GM12878 (cell line): ENCODE results near the gene UNC80. TPM values are rescaled to one million over a fixed set of nuclear protein-coding genes. Genes with fewer than 3 reads are reported as not detected.

Experiments
- ATAC-seq: fragments of 200-7000 bp; cut with Tn5 transposase; 3 replicates; pipeline ENCODE4 v1.9.1; 2020; ENCODE audit warnings: mild to moderate bottlenecking, moderate library complexity
- BruUV-seq: library from RNA; stranded (reverse); fragments of 400-500 nt; replicated peaks from 2 replicates; lab custom pipeline; 2021; lab: Mats Ljungman, UMichigan
- CTCF ChIA-PET: fragments of 300-600 bp; sonication (Branson Sonifier 250); formaldehyde crosslinking; extraction: SDS; loops from one replicate; lab custom pipeline; 2021; ENCODE audit warnings: inconsistent platforms; lab: Yijun Ruan, JAX
- POLR2A ChIA-PET: fragments of 350-600 bp; formaldehyde crosslinking; extraction: SDS; loops from one replicate; lab custom pipeline; 2021; ENCODE audit warnings: inconsistent platforms; lab: Charles Lee
- RAD21 ChIA-PET: fragments of 300-600 bp; sonication (Branson Sonifier 250); formaldehyde crosslinking; loops from one replicate; lab custom pipeline; 2023; ENCODE audit warnings: antibody characterized with exemption; ENCODE audit not compliant: unreplicated experiment; lab: Charles Lee
- SMC1A ChIA-PET: fragments of 300-600 bp; sonication (Branson Sonifier 250); formaldehyde crosslinking; loops from one replicate; lab custom pipeline; 2023; ENCODE audit not compliant: unreplicated experiment, uncharacterized antibody; lab: Charles Lee
- DNase-seq: peaks from one replicate; pipeline ENCODE4 v3.0.0-alpha.2; 2011; ENCODE audit warnings: low read depth, low spot score
- FAIRE-seq: peaks from 3 replicates; lab custom pipeline; 2011; peaks lifted over from hg19 to GRCh38; lab: Jason Lieb, UNC
- H2AFZ ChIP-seq: 2 replicates; pipeline ENCODE4 v1.6.0; 2011; ENCODE audit warnings: low read depth, low read length, control low read depth; ENCODE audit not compliant: control insufficient read depth
- H3K27ac ChIP-seq: 2 replicates; pipeline ENCODE4 v1.5.1; 2011; ENCODE audit warnings: control low read depth; ENCODE audit not compliant: control insufficient read depth, insufficient read depth
- H3K27me3 ChIP-seq, 2 experiments: replicated peaks in 1 of 2; 2 replicates each; pipeline versions ENCODE4 v1.6.0 to v1.6.1; 2011; ENCODE audit warnings: low read length in 1 of 2; ENCODE audit not compliant: control insufficient read depth in 2 of 2, insufficient read depth in 2 of 2
- H3K36me3 ChIP-seq, 2 experiments: 2 replicates each; pipeline ENCODE4 v1.5.1; 2011; ENCODE audit warnings: low read length in 1 of 2; ENCODE audit not compliant: control insufficient read depth in 2 of 2, insufficient read depth in 2 of 2
- H3K4me1 ChIP-seq: 2 replicates; pipeline ENCODE4 v1.6.1; 2011; ENCODE audit warnings: mild to moderate bottlenecking, low read length, moderate library complexity, mixed read lengths; ENCODE audit not compliant: control insufficient read depth, insufficient read depth
- H3K4me2 ChIP-seq: 2 replicates; pipeline ENCODE4 v1.6.0; 2011; ENCODE audit warnings: control low read depth; ENCODE audit not compliant: control insufficient read depth, insufficient read depth
- H3K4me3 ChIP-seq: fragments of 200-600 bp; sonication (generic); 2 replicates; pipeline ENCODE4 v1.5.1; 2016
- H3K79me2 ChIP-seq: 2 replicates; pipeline ENCODE4 v1.6.0; 2011; ENCODE audit warnings: low read length; ENCODE audit not compliant: control insufficient read depth, insufficient read depth
- H3K9ac ChIP-seq: 2 replicates; pipeline ENCODE4 v1.8.0; 2011; ENCODE audit warnings: low read length, control low read depth, mixed read lengths; ENCODE audit not compliant: control insufficient read depth, insufficient read depth
- H3K9me3 ChIP-seq: replicated peaks from 3 replicates; pipeline ENCODE4 v1.5.1; 2011; ENCODE audit warnings: mild to moderate bottlenecking, low read length; ENCODE audit not compliant: control insufficient read depth, insufficient read depth
- H4K20me1 ChIP-seq: 2 replicates; pipeline ENCODE4 v1.6.0; 2011; ENCODE audit not compliant: control insufficient read depth, insufficient read depth
- CBX5 ChIP-seq: sonication (generic); IDR thresholded peaks from 2 replicates; pipeline ENCODE4 v1.6.1; 2016; ENCODE audit warnings: low read depth, moderate library complexity, mild to moderate bottlenecking, inconsistent platforms
- EGR1 ChIP-seq, 2 experiments: IDR thresholded peaks; 1 replicate in 1 of 2; 2 replicates in 1 of 2; pipeline ENCODE4 v1.6.1; 2011 to 2012; ENCODE audit warnings: low read depth in 2 of 2, low read length in 2 of 2, borderline replicate concordance in 1 of 2, mild to moderate bottlenecking in 1 of 2, moderate library complexity in 1 of 2
- EP300 ChIP-seq, 2 experiments: fragments of 150-350 bp in 1 of 2; IDR thresholded peaks; 2 replicates each; pipeline ENCODE4 v1.6.1; 2011 to 2012; ENCODE audit warnings: low read depth in 2 of 2, low read length in 2 of 2, borderline replicate concordance in 1 of 2, improper control_type of control experiment in 1 of 2, inconsistent platforms in 1 of 2; ENCODE audit not compliant: control insufficient read depth in 1 of 2
- FOXK2 ChIP-seq: fragments of 450-650 bp; IDR thresholded peaks from 2 replicates; pipeline ENCODE4 v1.6.1; 2017; ENCODE audit warnings: mild to moderate bottlenecking, moderate library complexity
- NFYA ChIP-seq: IDR thresholded peaks from 2 replicates; pipeline ENCODE4 v1.6.1; 2011; ENCODE audit warnings: low read depth, mild to moderate bottlenecking, low read length, improper control_type of control experiment, borderline replicate concordance
- NR2C2 ChIP-seq: IDR thresholded peaks from 2 replicates; pipeline ENCODE4 v1.6.1; 2011; ENCODE audit warnings: borderline replicate concordance, low read depth; ENCODE audit not compliant: control insufficient read depth, insufficient read length
- NR2F1 ChIP-seq: fragments of 450-650 bp; conservative IDR thresholded peaks from 2 replicates; pipeline ENCODE4 v1.6.1; 2017; ENCODE audit warnings: mild to moderate bottlenecking
- RUNX3 ChIP-seq: IDR thresholded peaks from 2 replicates; pipeline ENCODE4 v1.6.1; 2012; ENCODE audit warnings: low read length, inconsistent platforms
- SREBF2 ChIP-seq: IDR thresholded peaks from 2 replicates; pipeline ENCODE4 v1.6.1; 2012; ENCODE audit warnings: mild to moderate bottlenecking, low read length
- SRF ChIP-seq, 2 experiments: IDR thresholded peaks; 2 replicates each; pipeline ENCODE4 v1.6.1; 2011; ENCODE audit warnings: low read depth in 2 of 2, low read length in 2 of 2, mild to moderate bottlenecking in 1 of 2, moderate library complexity in 1 of 2
- STAT3 ChIP-seq: IDR thresholded peaks from 2 replicates; pipeline ENCODE4 v1.6.1; 2011; ENCODE audit warnings: low read depth, low read length, improper control_type of control experiment
- WGBS: methylation state at CpG from one replicate; pipeline ENCODE4 v1.1.6; 2016; ENCODE audit warnings: low lambda C conversion rate; ENCODE audit not compliant: insufficient replicate concordance, insufficient coverage; ENCODE audit errors: missing lambda C conversion rate; 5-methylcytosine and 5-hydroxymethylcytosine counted together
- in situ Hi-C: fragments of 300-500 bp; cut with MboI; formaldehyde crosslinking; loops from 9 replicates; pipeline ENCODE4 v1.14.3; 2018; ENCODE audit warnings: mixed read lengths
- intact Hi-C: fragments of 100-400 bp; cut with micrococcal nuclease; formaldehyde crosslinking; loops from one replicate; pipeline ENCODE4 v1.14.2; 2022; ENCODE audit not compliant: unreplicated experiment
- polyA plus RNA-seq, 11 experiments: library from polyadenylated mRNA; depleted of rRNA in 4 of 11; unstranded in 6 of 11; stranded (reverse) in 5 of 11; fragments of >200 nt; fragmentation: Nextera tagmentation in 4 of 11; fragmentation: Illumina TruSeq in 1 of 11; extraction: Ambion mirVana in 4 of 11; extraction: Trizol in 1 of 11; gene quantifications; 1 replicate in 1 of 11; 2 replicates in 10 of 11; pipeline versions ENCODE4 v1.2.1 to v1.2.3, GENCODE V29; 2011 to 2016; ENCODE audit warnings: inconsistent platforms in 2 of 11, missing spikeins in 2 of 11, low read depth in 1 of 11
- total RNA-seq, 4 experiments: library from RNA; depleted of rRNA in 3 of 4; stranded (reverse); fragments of >200 nt in 3 of 4; fragmentation: Illumina TruSeq in 1 of 4; extraction: Trizol in 1 of 4; gene quantifications; 2 replicates each; pipeline versions ENCODE4 v1.2.1 to v1.2.3, GENCODE V29; 2013 to 2021
- TF ChIP-seq, protein P1 (sequence below): fragments of 450-650 bp; conservative IDR thresholded peaks from 2 replicates; pipeline ENCODE4 v1.6.1; 2017; ENCODE audit warnings: mild to moderate bottlenecking, moderate library complexity
- TF ChIP-seq, protein P2 (sequence below): IDR thresholded peaks from 2 replicates; pipeline ENCODE4 v1.6.1; 2012; ENCODE audit warnings: improper control_type of control experiment, low read depth, low read length; ENCODE audit not compliant: insufficient replicate concordance
- TF ChIP-seq, protein P3 (sequence below): fragments of 450-650 bp; IDR thresholded peaks from 2 replicates; pipeline ENCODE4 v1.6.1; 2018; ENCODE audit warnings: borderline replicate concordance, mild to moderate bottlenecking; ENCODE audit not compliant: partially characterized antibody

UNC80 gene
- total and polyA plus RNA-seq, 10 of the 15 experiments (the other 5 are each of a cell fraction or from before 2014, with no cell fraction given): not detected

DNA sequence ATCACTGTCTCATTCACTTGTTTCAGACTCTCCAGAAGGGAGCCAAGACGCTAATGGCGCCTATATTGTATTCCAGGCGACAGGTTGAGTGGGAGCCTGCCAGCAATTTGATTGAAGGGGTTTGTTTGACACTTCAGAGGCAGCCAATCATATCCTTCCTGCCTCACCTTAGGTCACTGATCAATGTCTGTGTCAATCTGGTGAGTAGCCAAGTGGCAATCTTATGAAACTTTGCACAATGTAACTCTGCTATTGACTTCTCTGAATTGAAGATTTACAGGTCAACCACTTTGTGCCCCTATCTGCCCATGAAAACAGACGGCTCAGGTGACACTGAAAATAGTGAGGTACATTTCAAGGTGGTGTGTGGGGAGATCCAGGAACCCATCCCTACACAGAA lies 198.1 kb downstream of the UNC80 start:
- ChIA-PET CTCF (interaction anchor here (0.8 to 3.1 kb wide), 4 partner anchors 8 to 244 kb away, joined by 3 to 11 read pairs (median 6); no protein-coding TSS in a partner anchor), SMC1A (interaction anchor here (0.9 to 2.4 kb wide), 2 partner anchors 226 to 635 kb away, joined by 3 to 6 read pairs; no protein-coding TSS in a partner anchor)
- no peak for FAIRE-seq
- no peak overlapping the region for H3K4me3 ChIP-seq
- no peaks in the 10 kb centered on the region for H4K20me1 ChIP-seq
- H3K9me3 ChIP-seq: no peaks in the 10 kb centered on the region
- TF ChIP-seq SRF (IDR thresholded peaks at IDR 0.05; ENCODE audit: low read depth in 2 of 2, low read length in 2 of 2) (no peak), CBX5 (no peak), STAT3 (no peak), NR2F1 (no peak), SREBF2 (no peak), EGR1 (IDR thresholded peaks at IDR 0.05; ENCODE audit: borderline replicate concordance in 1 of 2, low read depth in 2 of 2, low read length in 2 of 2) (no peak), FOXK2 (no peak), RUNX3 (no peak), EP300 (IDR thresholded peaks at IDR 0.05; ENCODE audit: borderline replicate concordance in 1 of 2, control insufficient read depth in 1 of 2, low read depth in 2 of 2, low read length in 2 of 2) (no peak), NFYA (no peak), NR2C2 (no peak)
- TF ChIP-seq, protein P1, sequence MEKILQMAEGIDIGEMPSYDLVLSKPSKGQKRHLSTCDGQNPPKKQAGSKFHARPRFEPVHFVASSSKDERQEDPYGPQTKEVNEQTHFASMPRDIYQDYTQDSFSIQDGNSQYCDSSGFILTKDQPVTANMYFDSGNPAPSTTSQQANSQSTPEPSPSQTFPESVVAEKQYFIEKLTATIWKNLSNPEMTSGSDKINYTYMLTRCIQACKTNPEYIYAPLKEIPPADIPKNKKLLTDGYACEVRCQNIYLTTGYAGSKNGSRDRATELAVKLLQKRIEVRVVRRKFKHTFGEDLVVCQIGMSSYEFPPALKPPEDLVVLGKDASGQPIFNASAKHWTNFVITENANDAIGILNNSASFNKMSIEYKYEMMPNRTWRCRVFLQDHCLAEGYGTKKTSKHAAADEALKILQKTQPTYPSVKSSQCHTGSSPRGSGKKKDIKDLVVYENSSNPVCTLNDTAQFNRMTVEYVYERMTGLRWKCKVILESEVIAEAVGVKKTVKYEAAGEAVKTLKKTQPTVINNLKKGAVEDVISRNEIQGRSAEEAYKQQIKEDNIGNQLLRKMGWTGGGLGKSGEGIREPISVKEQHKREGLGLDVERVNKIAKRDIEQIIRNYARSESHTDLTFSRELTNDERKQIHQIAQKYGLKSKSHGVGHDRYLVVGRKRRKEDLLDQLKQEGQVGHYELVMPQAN: no peak
- TF ChIP-seq, protein P2, sequence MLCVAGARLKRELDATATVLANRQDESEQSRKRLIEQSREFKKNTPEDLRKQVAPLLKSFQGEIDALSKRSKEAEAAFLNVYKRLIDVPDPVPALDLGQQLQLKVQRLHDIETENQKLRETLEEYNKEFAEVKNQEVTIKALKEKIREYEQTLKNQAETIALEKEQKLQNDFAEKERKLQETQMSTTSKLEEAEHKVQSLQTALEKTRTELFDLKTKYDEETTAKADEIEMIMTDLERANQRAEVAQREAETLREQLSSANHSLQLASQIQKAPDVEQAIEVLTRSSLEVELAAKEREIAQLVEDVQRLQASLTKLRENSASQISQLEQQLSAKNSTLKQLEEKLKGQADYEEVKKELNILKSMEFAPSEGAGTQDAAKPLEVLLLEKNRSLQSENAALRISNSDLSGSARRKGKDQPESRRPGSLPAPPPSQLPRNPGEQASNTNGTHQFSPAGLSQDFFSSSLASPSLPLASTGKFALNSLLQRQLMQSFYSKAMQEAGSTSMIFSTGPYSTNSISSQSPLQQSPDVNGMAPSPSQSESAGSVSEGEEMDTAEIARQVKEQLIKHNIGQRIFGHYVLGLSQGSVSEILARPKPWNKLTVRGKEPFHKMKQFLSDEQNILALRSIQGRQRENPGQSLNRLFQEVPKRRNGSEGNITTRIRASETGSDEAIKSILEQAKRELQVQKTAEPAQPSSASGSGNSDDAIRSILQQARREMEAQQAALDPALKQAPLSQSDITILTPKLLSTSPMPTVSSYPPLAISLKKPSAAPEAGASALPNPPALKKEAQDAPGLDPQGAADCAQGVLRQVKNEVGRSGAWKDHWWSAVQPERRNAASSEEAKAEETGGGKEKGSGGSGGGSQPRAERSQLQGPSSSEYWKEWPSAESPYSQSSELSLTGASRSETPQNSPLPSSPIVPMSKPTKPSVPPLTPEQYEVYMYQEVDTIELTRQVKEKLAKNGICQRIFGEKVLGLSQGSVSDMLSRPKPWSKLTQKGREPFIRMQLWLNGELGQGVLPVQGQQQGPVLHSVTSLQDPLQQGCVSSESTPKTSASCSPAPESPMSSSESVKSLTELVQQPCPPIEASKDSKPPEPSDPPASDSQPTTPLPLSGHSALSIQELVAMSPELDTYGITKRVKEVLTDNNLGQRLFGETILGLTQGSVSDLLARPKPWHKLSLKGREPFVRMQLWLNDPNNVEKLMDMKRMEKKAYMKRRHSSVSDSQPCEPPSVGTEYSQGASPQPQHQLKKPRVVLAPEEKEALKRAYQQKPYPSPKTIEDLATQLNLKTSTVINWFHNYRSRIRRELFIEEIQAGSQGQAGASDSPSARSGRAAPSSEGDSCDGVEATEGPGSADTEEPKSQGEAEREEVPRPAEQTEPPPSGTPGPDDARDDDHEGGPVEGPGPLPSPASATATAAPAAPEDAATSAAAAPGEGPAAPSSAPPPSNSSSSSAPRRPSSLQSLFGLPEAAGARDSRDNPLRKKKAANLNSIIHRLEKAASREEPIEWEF: no peak
- TF ChIP-seq, protein P3, sequence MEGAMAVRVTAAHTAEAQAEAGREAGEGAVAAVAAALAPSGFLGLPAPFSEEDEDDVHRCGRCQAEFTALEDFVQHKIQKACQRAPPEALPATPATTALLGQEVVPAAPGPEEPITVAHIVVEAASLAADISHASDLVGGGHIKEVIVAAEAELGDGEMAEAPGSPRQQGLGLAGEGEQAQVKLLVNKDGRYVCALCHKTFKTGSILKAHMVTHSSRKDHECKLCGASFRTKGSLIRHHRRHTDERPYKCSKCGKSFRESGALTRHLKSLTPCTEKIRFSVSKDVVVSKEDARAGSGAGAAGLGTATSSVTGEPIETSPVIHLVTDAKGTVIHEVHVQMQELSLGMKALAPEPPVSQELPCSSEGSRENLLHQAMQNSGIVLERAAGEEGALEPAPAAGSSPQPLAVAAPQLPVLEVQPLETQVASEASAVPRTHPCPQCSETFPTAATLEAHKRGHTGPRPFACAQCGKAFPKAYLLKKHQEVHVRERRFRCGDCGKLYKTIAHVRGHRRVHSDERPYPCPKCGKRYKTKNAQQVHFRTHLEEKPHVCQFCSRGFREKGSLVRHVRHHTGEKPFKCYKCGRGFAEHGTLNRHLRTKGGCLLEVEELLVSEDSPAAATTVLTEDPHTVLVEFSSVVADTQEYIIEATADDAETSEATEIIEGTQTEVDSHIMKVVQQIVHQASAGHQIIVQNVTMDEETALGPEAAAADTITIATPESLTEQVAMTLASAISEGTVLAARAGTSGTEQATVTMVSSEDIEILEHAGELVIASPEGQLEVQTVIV: no peak
- TF ChIP-seq, all 136 proteins: peak for 0
- Histone ChIP-seq H3K36me3 (no peaks in the 10 kb centered on the region), H3K27ac (no peak overlapping the region), H3K79me2 (no peaks in the 10 kb centered on the region), H2AFZ (no peak overlapping the region), H3K27me3 (no peaks in the 10 kb centered on the region), H3K9ac (no peak overlapping the region), H3K4me1 (no peaks in the 10 kb centered on the region), H3K4me2 (no peak overlapping the region)
- intact Hi-C loops: loop anchor here (10.0 kb wide), 1 partner anchor 395 kb away; no protein-coding TSS in a partner anchor
- no peak for ATAC-seq
- ChIA-PET RAD21 (interaction anchor here (0.9 kb wide), 1 partner anchor 229 kb away, joined by 3 read pairs; no protein-coding TSS in a partner anchor), POLR2A (no interaction called here)
- no peak for DNase-seq
- BruUV-seq: no TSS peak
- in situ Hi-C loops: loop anchor here (10.0 kb wide), 1 partner anchor 635 kb away; no protein-coding TSS in a partner anchor
- WGBS: 47% methylated on average over 4 of the region's 4 CpGs
